GM13977 (cell line): Measurements from ENCODE around the gene ZSCAN16.

Experiments
- DNase-seq: peaks from one replicate; pipeline ENCODE4 v3.0.0; 2012; ENCODE audit warnings: low spot score
- in situ Hi-C: fragments of 300-500 bp; cut with MboI; formaldehyde crosslinking; loops from one replicate; pipeline ENCODE4 v1.12.0; 2022; ENCODE audit warnings: low sequenced_read_pairs, low pct_unique_long_range_greater_than_20kb, mixed read lengths, inconsistent platforms; ENCODE audit not compliant: unreplicated experiment
- TF ChIP-seq, protein P1 (sequence below): IDR thresholded peaks from 2 replicates; pipeline ENCODE4 v1.5.1; 2012; ENCODE audit warnings: mild to moderate bottlenecking, control low read depth; ENCODE audit not compliant: insufficient read depth; ENCODE audit errors: extremely low read depth, missing control alignments

ZSCAN16 gene

GRCh38 chr6:28139860-28140543 is 15.6 kb downstream of the ZSCAN16 start:
- no peak for DNase-seq
- TF ChIP-seq, protein P1, sequence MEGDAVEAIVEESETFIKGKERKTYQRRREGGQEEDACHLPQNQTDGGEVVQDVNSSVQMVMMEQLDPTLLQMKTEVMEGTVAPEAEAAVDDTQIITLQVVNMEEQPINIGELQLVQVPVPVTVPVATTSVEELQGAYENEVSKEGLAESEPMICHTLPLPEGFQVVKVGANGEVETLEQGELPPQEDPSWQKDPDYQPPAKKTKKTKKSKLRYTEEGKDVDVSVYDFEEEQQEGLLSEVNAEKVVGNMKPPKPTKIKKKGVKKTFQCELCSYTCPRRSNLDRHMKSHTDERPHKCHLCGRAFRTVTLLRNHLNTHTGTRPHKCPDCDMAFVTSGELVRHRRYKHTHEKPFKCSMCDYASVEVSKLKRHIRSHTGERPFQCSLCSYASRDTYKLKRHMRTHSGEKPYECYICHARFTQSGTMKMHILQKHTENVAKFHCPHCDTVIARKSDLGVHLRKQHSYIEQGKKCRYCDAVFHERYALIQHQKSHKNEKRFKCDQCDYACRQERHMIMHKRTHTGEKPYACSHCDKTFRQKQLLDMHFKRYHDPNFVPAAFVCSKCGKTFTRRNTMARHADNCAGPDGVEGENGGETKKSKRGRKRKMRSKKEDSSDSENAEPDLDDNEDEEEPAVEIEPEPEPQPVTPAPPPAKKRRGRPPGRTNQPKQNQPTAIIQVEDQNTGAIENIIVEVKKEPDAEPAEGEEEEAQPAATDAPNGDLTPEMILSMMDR = no peak
- in situ Hi-C loops = loop anchor here (10.0 kb wide), 1 partner anchor 215 kb away; no protein-coding TSS in a partner anchor

- DNase-seq = no peak
- in situ Hi-C loops = no loop called here
- TF ChIP-seq, protein P1 = no peak
Measured at GRCh38 chr6:28140616-28141015, 16.2 kb downstream of the ZSCAN16 start.

DNA sequence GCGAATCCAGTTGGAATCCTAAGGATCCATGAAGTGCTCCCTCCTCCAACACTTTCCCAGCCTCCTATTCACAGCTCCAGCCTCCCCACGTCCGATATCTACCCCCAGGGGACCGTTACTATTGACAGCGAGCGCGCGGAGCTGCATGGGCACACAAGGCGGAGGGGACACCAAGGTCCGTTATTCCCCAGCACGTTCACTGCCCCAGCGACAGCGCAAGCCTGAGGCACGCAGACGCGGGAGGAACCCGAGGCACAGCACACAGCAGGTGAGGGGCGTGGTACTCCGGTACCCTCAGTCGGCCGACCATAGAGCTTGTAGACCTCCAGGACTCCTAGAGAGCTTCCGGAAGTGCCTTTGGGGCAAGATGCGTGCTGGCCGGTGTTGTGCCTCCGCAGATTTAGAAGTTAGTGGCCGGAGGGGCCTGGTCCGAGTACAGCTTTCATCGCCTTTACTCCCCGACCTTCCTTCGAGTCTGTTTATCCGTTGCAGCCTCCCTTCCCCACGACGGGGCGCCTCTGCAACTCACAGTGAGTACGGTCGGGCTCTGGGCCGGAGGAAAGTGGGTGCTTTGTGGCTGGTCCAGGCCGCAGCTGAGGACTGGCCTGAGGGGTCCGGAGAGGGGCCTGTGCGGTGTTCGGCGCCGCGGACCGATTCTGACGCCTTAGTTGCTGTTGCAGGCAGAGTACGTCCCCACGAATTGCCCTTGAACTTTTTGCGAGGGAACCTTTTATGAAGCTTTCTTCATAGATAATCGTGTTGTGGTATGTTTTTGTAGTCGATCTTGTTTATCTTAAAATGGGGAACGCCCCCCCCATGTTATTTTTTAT is 17.3 kb downstream of the ZSCAN16 start, which contains the start of gene ZKSCAN8:
Gene ZKSCAN8 (plus strand): TSS at position 384 of the 830 bp plus-strand sequence. CDS start 6,525 bp downstream, outside the sequence.
- DNase-seq = peak; percentile 89
- TF ChIP-seq, protein P1 = peak; percentile 23
- in situ Hi-C loops = no loop called here

DNA sequence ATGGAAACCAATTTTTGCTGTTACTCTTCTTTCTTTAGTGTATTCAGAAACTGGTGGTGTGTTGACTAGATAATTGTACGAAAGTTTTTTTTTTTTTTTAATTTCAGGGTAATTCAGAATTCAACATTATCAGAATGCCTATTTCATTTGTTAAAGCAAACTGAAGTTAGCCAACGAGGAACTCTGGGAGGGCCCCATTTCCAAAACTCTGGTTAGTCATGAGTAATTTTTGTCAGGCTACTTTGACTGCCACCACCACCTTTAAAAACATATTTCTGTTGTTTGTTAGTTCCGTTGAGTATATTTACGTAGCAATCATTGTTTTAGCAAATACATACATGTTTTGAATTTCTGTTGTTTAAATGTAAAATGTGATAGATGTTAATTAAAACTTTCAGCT is 18.0 kb downstream of the ZSCAN16 start:
- TF ChIP-seq, protein P1 = no peak
- in situ Hi-C loops = no loop called here
- DNase-seq = no peak

- in situ Hi-C loops = no loop called here
- TF ChIP-seq, protein P1 = no peak
- no peak for DNase-seq
Measured at GRCh38 chr6:28145231-28145630, 20.8 kb downstream of the ZSCAN16 start.

GRCh38 chr6:28152531-28152930 is 28.1 kb downstream of the ZSCAN16 start:
- in situ Hi-C loops = no loop called here
- TF ChIP-seq, protein P1 = no peak
- no peak for DNase-seq
